Ecto neural progenitor cell (in vitro differentiated cells): Measurements from ENCODE around the gene PRKCA.
"Not testable (repeated sequence)": the region's sequence is repeated elsewhere in the genome, so short reads cannot be mapped to it uniquely, and the experiment has no call there.

Experiments used
- DNase-seq: peaks from one replicate; pipeline ENCODE4 v3.0.0-alpha.2; 2018; ENCODE audit warnings: low spot score

The PRKCA gene

DNA sequence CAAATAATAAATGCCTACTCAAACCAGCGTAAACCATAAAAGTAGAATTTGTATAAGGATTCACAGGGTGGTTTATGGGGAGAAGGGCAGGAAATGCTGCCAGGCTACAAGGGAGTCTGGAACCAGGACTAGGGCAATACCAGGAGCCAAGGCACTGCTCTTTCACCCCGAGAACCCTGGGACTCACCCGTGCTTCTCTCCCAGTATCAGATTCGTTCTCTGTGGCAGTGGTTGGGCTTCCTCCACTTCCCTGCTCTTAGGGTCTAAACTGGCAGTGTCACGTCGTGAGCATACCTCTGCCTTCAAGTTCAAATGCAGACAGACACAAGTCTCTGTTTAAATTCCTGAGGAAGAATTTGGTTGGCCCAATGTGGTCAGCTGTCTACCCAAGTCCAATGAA lies 49.3 kb downstream of the PRKCA start:
- DNase-seq: no peak

DNA sequence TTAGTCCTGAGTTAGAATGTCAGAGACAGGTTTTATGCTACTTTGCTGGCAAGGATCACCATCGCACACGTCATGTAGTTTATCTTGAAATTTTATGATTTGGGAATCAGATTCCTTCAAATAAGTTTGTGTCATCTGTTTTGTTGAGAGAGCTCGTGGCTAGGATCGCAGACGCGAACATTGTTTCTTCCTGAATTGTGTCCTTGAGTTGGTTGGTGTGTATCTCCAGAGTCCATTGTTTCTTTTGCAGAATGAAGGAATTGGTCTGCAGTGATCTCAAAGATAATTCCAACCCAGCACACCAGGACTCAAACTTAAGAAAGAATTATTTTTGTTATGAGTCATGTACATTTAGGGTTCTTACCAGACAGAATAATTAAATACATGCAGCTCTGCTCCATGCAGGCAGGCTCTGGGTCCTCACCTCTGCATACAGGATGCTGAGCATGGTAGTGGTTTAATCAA lies 51.6 kb downstream of the PRKCA start:
- no peak for DNase-seq

DNA sequence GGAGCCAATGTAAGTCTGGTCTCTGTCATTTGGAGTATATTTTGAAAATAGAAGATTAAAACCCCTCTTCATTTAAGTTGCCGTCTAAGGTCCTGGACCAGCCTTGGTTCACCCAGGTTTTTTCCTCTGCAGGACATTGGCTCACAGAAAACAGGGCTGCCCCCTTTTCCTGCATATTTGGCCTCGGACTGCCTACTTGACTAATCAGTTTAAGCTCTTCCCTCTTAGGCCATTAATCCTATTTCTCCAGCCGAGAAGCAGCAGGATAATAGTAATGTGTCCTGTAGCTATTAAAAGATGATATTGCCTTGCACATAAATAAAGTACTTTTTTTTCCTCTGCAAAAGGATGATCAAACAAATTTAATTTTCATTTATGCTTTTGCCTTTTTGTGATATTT lies 52.1 kb downstream of the PRKCA start:
- peak; percentile 50 for DNase-seq

DNA sequence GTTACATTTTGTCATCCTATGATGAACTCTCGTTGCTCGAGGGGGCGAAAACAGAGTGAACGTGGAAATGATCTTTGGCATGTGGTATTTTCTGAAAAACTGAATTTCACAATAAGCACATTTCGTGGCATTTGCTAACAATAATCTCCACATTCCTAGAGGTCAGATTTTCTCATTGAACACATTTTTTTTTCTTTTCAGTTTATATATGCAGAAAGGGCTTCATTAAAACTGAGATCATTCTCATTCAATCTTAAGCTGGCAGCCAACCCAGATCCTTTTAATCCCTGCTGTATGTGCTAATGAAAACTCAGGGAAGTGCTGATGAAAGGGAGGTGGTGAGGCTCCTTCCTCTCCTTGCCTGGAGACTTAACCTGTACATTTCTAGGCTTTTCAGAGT lies 52.6 kb downstream of the PRKCA start:
- DNase-seq: no peak

DNA sequence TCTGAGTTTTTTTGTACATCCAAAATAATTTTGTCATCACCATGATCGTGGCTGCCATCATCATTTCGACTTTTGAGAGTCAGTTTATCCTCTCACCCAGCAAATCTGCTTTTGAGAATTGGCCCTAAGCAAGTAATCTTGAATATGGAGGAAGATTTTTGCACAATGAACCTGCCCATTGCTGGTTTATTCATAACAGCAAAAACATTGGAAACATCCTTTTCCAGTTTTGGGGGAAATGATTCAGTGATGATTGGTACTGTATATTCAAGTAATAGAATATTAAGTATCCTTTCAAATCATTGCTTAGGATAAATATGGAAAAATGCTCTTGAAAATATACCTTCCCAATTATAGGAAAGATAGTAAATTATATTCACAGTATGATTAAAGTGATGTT lies 53.1 kb downstream of the PRKCA start:
- no peak for DNase-seq

DNA sequence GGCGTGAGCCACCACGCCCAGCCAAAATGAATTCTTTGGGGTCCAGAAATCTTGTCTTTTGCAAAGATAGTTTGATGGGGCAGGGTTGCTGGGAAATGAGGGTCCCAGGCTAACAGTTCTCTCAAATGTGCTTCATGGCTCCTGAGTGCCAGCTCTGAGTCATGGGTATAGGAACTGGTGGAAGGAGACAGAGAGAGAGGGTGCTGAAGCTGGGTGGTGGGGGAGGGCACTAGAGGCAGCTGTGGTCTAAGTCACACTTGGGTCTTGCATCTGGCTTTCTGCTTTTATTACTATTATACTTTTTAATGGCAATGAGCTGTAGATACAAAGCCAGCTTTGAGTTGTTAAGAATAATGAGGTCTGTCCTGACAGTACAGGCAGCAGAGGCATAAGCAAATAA lies 54.6 kb downstream of the PRKCA start:
- no peak for DNase-seq

DNA sequence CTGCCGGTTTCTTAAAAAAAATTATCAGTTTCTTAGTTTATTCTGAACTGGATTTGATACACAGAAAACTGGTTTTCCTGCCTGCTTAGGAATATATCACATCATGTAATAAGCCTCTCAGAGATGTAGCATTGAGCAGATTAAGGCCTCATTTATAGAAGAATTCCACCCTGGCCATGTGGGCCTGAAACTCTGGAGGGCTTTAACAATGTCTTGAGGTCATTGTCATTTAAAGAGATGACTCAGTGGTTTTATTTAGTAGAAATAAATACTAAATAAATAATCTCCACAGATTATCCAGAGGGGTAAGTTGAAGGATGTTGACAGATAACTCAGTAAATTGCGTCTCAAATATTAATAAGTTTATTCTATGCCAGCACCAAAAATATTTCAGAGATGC lies 56.9 kb downstream of the PRKCA start:
- DNase-seq: no peak

DNA sequence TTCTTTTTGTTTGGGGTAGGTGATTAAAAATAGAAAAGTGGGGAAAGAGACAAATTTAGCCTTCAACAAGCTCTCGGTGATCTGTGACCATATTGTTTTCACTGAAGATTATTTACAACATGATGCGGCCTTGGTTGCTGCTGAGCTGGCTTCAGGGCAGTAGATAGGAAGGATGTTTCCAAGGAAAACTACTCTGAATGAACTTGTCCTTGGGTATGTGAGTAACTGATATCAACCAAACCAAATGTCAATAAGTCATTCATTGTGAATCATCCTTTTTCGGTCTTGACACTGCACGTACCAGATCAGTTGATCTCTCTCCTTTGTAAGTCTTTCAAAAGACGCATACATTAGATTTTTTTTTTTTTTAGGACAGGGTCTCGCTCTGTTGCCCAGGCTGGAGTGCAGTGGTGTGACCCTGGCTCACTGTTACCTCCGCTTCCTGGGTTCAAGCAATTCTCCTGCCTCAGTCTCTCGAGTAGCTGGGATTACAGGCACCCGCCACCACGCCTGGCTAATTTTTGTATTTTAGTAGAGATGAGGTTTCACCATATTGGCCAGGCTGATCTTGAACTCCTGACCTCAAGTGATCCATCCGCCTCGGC lies 58.6 kb downstream of the PRKCA start:
- DNase-seq: not testable (repeated sequence)

DNA sequence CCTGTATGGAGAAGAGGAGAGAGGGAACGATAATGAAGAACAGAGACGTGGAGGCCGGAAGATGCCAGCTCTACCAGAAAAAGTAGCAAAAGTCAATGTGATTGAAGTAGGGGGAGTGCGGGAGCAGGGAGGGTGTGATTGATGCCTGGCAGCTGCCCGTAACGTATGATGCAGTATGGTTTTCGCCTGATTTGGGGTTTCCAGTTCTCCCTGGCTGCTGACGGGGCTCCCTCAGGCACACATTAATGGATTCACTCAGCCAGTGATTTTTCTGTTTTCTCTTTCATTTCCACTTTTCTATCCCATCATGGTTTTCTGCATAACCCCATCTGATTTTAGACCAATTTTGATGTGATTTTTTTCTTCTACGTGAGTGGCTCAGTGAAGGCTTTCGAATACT lies 62.1 kb downstream of the PRKCA start:
- DNase-seq: no peak

DNA sequence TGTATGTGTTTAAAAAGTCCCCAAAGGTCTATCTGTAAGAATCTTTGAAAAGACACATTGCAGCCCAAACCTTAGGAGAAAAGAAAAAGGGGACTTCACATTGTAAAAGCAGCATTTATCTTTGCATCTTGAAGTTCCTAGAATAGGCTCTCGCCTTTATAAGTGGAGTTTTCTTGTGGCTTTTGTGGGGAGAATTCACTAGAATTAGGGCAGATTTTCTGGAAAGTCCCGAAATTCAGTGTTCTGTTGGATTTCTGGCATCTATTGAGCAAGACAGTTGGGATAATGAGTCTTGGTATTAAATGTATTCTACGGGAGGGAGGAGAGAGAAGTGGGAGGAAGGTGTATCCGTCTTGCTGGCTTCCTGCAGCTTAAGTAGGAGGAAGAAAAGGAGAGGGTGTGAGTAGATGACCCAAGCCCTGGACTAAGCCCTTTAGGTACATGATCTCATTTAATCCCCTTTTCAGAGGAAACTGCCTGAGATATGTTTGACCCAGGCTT lies 62.6 kb downstream of the PRKCA start:
- DNase-seq: peak; percentile 46

DNA sequence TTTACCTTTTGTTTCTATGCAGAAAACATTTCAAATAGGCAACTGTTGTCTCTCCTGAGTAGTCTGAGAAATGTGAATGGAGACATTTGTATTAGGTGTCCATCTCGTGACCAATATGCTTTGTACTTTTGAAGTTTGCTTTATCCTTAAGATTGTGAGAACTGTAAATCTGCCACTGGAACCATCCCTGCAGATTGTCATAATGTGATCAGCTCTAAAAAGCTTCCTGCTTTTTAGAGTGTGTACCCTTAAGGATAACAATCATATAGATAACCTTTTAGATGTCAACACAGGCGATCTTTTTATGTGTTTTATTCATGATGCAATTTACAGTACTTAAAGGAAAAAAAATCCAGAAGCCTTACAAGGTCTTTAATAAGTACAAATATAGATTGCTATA lies 63.5 kb downstream of the PRKCA start:
- DNase-seq: no peak

DNA sequence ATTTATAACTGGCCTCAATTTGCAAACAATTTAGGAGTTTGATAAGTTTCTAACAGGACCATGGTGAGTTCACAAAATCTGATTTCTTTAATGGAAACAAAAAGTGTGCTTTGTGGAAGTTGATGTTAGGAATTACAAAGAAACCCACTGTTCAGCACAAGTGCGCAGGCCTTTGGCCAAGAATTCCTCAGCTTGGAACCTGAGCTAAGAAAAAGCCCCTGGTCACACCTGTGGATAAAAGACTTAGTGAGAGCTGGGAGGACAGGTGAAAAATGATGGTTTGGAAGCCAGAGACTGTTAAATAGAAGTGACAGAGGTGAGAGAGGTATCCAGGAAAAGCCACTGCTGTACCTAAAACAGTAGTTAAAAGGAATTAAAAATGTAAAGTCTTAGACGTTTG lies 64.7 kb downstream of the PRKCA start:
- no peak for DNase-seq

DNA sequence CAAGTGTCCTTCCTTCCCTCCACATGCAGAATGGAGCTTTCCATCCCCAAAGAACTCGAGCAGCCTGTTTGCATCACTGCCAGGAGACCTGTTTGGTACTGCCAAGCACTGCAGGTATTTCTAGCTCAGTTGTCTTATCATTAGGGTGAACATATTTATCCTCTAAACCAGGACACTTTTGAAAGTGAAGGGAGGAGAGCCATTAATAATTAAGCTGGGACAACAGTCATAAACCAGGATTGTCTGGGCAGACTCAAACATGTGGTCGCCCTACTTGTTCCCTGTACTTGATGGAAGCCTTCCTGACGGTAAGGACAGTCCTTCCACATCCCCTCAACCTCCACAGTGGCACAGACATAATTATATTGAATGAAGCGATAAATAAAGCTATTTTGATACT lies 67.4 kb downstream of the PRKCA start:
- DNase-seq: no peak

DNA sequence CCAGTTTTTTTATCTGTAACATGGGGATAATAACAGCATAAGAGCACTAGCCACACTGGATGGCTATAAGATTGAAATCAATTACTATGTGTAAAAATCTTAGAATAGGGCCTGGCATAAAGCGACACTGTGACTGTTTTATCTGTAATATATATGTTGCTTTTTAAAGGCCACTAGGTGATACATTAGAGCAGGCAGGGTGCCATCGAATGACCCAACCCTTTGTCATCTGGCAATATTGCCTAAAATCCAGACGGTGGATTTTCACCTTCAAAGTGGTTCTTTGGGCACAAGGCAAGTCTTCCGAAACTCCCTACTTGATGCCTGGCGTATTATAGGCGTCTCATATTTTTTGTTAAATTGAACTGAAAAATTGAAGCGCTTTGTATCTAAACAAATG lies 69.1 kb downstream of the PRKCA start:
- DNase-seq: no peak

DNA sequence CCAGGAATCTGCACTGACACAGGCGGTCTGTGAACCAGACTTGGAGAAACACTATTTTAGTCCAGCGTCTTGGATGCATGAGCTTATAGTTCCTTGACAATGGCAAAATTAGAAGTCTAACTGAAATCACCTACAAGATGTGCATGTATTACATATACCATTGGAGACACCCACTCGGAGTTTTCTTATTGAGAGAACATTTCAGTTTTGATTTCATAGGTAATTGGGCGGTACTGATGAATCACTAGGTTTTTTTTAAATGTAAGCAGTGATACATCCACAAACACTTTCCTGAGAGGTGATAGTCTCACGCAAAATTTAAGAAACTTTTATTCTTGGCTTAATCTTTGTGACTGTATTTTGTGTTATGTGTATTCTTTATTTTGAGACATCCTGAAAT lies 69.8 kb downstream of the PRKCA start:
- DNase-seq: no peak

DNA sequence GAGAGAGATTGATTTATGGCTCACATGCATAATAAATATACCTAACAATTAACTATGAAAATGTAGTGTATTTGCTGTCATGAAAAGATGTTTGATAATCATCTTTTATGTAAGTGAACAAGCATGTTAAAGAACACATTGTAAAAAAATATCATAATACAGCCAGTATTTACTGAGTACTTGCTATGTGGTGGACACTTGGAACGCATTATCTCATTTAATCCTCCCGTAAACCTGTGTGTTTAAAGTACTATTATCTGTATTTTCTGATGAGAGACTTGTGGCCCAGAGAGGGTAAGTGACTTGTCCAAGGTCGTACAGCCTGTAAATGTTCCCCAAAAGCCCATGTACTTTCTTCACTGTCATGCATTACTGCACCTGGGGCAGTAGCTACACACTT lies 70.7 kb downstream of the PRKCA start:
- no peak for DNase-seq

DNA sequence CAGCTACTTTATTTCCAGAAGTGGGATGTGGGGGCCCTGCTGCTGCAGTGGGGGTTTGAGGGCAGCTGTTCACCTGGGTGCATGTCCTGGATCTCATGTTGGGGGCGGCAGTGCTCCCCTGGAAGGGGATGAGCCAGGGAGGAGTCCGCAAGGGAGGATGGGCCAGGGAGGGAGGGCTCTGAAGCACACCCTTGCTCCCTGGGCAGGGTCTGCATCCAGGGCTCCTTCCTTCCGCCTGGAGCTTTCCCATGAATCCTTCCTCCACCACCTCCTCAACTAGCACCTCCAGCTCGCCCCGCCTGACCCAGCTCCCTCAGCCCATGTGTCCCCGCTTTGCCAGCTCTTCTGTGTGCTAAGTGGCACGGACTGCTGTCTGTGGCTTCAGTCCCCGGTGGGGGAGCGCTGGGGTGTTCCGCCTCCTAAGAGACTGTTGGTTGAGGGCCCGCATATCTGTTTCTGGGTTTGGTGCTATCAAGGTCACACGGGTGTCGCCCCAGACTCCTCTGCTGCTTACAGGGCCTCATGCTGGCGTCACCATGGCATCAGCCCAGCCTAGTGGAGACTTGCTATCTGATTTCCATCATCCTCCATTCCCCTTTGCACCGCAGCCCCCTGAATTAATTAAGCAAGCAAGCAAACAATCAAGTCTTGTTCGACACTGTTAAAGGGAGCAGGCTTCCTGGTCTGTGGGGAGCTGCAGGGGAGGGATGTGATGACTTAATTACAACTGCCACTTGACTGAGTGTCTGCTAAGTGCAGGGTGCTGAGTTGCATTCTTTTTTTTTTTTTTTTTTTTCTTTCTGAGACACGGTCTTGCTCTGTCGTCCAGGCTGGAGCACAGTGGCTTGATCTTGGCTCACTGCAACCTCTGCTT lies 71.8 kb downstream of the PRKCA start:
- DNase-seq: peak; percentile 64

DNA sequence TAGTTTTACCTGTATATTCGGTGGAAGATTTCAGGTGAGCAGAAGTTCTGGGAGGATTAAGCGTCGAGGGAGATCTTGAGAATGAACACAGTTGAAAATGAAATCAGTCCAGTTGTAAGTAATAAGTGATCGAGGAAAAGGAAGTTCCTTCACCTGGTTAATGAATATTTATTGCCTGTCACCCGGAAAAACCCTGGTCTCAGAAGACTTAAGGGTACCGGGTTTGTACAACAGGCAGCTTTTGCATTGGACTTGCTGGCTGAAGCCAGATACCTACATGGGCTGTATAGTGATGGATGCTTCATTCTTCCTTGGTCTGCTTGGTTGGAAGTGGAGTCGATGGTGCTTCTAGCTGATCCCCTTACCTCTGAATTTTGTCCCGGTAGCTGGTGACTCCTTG lies 72.7 kb downstream of the PRKCA start:
- no peak for DNase-seq

DNA sequence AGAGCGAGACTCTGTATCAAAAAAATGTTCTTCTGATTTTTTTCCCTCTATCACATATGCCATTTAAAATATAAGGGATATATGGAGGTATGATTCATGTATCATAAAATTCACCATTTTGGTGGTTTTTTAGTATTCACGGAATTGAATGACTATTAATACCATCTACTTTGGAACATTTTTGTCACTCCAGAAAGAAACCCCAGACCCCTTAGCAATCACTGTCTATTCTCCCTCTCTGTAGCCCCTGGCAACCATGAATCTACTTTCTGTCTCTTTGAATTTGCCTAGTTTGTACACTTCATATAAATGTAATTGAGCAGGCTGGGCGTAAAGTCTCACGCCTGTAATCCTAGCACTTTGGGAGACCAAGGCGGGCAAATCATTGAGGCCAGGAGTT lies 75.9 kb downstream of the PRKCA start:
- no peak for DNase-seq

DNA sequence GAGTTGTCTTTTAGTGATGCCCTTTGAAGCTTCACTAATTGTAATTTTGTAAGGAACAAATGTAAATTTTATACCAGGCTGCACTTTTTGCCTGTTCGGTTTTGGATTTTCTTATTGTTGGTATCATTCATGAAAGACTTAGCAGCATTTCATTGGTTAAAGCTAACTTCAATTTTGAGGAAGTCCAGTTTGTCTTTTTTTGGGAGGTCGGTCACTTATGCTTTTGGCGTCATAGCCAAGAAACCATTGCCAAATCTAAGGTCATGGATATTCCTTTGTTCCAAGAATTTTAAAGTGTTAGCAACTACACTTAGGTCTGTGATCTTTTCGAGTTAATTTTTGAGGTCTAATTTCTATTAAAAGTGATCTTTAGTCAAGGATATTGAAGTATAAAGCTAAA lies 77.1 kb downstream of the PRKCA start:
- no peak for DNase-seq

DNA sequence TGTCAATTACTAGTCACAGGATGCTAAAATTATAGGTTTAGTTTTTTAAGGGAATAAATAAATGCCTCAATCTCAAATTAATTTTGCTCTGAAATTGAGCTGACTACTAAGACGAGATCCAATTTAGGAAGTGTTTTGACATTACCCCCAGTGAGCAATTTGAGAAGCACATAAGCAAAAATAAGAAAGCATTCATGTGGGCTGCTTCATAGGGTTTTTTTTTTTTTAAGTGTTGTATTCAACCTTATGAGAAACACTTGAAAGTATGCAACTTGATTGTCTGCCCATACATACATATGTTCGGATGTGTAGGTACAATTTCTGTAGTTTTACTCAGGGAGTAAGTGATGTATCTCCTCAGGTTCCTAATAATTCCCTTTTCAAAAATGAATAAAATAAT lies 77.6 kb downstream of the PRKCA start:
- DNase-seq: no peak

DNA sequence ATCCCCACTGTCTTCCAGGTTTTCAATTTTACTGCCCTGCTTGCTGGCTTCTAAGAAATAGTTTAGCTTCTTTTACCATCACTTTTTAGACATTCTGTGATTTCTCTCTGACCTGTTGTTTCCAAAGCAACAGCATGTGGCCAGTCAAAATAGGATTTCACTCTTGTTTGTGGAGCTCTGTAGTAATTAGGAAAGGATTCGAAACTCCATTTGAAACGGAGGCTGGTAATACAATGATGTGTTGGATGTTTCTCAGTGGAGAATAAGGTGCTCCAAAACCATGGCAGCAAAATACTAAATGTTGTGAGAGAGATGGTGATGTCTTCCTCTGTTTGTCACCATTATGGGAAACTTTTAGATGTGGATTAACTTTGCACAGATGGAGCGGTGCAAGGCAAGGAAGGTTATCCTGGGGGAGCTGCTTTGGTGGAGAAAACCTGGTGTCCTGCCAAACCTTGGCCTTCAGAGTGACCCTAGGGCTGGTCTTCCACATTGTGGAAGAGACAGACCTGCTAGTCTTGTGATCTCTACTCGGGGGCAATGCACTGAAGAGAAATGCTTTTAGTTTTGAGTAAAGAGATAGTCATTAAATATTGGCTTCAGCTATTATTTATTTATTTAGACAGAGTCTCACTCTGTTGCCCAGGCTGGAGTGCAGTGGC lies 79.4 kb downstream of the PRKCA start:
- DNase-seq: no peak

DNA sequence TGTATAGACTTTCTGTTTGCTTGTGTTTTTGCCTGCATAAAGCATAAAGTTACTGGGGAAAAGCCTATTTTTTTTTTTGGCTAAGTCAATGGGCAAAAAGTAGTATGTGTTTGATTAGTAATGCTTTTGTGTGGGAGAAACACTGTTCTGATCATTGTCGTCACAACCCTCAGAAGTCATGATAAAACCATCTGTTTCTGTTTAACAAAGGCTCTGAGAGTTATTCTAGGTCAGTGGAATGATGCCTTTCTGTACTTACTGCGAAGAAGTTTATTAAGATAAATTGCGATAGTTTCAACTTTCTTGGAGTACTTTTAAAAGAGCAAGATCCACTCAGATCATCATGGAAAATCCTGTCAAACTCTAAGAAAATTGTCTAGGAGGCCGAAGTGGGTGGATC lies 80.9 kb downstream of the PRKCA start:
- no peak for DNase-seq
